ENCODE data around the gene CCDC197. TPM values are rescaled to one million over a fixed set of nuclear protein-coding genes. Genes with fewer than 3 reads are reported as not detected.

The CCDC197 gene
- total RNA-seq, 4 donors from 2014 or later = not detected

DNA sequence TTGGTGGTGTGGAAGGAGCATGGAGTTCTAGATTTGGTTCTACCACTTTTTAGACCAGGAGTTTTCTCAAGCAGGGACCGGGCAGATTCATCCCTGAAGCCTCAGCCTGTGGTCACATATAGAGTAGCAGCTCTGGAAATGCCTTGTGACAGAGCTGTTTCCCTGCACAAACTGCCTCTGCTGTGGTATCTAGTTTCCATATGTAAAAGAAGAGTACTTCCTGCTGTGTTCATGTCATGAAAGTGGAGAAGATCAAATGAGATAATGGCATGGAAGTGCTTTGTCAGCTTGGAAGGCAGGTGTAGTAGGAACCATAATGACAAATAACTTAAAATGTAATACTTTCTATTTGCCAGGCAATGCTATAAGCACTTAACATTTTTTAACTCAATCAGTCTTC is 55.1 kb downstream of the CCDC197 start:
- no peak for DNase-seq (ENCODE audit: extremely low spot score)
- intact Hi-C loops (cut with DNase I) = loop anchor here (2.0 to 5.0 kb wide), 2 partner anchors 23 to 85 kb away; no protein-coding TSS in a partner anchor
- no peak overlapping the region for H3K4me3 ChIP-seq
- H3K36me3 ChIP-seq = peaks cover 75 to 100% (median 97%) of the 10 kb centered on the region in 4 donors
- H3K9me3 ChIP-seq = no peaks in the 10 kb centered on the region
- no peak overlapping the region for H3K27ac ChIP-seq (replicated peaks in 1 of 4)
- peaks cover 28 to 36% (median 31%) of the 10 kb centered on the region in 4 donors for H3K4me1 ChIP-seq
- H3K27me3 ChIP-seq = no peaks in the 10 kb centered on the region
- TF ChIP-seq, protein P1, sequence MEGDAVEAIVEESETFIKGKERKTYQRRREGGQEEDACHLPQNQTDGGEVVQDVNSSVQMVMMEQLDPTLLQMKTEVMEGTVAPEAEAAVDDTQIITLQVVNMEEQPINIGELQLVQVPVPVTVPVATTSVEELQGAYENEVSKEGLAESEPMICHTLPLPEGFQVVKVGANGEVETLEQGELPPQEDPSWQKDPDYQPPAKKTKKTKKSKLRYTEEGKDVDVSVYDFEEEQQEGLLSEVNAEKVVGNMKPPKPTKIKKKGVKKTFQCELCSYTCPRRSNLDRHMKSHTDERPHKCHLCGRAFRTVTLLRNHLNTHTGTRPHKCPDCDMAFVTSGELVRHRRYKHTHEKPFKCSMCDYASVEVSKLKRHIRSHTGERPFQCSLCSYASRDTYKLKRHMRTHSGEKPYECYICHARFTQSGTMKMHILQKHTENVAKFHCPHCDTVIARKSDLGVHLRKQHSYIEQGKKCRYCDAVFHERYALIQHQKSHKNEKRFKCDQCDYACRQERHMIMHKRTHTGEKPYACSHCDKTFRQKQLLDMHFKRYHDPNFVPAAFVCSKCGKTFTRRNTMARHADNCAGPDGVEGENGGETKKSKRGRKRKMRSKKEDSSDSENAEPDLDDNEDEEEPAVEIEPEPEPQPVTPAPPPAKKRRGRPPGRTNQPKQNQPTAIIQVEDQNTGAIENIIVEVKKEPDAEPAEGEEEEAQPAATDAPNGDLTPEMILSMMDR (IDR thresholded peaks at IDR 0.05) = no peak
- TF ChIP-seq POLR2AphosphoS5 (IDR thresholded peaks at IDR 0.05) = no peak
- TF ChIP-seq EP300 (IDR thresholded peaks at IDR 0.05) = no peak
- TF ChIP-seq POLR2A (IDR thresholded peaks at IDR 0.05; ENCODE audit: low read depth) = no peak
- no CpG with 5 or more reads among the region's 1 CpG for WGBS

DNA sequence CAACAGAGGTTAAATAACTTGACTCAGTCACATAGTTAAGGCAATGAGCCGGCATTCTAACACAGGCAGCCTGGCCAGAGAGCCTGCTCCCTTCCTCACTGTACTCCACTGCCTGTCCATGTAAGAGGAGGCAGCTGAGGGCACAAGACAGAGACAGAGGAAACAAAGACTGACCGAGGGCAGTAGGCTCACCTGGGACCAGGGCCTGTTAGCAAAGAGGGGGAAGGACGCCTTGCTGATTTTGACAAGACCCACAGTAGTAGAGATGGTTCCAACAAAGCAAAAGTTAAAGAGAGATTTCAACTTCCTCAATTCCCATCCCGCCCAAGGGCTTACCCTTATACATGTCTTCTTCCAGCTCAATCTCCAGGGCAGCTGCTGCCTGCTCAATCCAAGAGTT is 55.6 kb downstream of the CCDC197 start:
- H3K36me3 ChIP-seq = peaks cover 76 to 100% (median 97%) of the 10 kb centered on the region in 4 donors
- H3K27me3 ChIP-seq = no peaks in the 10 kb centered on the region
- intact Hi-C loops (cut with DNase I) = loop anchor here (2.0 to 5.0 kb wide), 2 partner anchors 22 to 85 kb away; no protein-coding TSS in a partner anchor
- 85% methylated on average over 4 of the region's 4 CpGs for WGBS
- peaks cover 30 to 38% (median 32%) of the 10 kb centered on the region in 4 donors for H3K4me1 ChIP-seq
- TF ChIP-seq EP300 (IDR thresholded peaks at IDR 0.05) (no peak), POLR2AphosphoS5 (IDR thresholded peaks at IDR 0.05) (no peak), POLR2A (IDR thresholded peaks at IDR 0.05; ENCODE audit: low read depth) (no peak)
- TF ChIP-seq, protein P1 (IDR thresholded peaks at IDR 0.05) = no peak
- H3K27ac ChIP-seq (replicated peaks in 1 of 4) = no peak overlapping the region
- H3K9me3 ChIP-seq = no peaks in the 10 kb centered on the region
- no peak overlapping the region for H3K4me3 ChIP-seq
- peak; percentile 57 for DNase-seq (ENCODE audit: extremely low spot score)

- Histone ChIP-seq H3K4me3 (no peak overlapping the region), H3K27ac (replicated peaks in 1 of 4) (no peak overlapping the region), H3K27me3 (no peaks in the 10 kb centered on the region), H3K36me3 (peaks cover 76 to 100% (median 97%) of the 10 kb centered on the region in 4 donors), H3K9me3 (no peaks in the 10 kb centered on the region), H3K4me1 (peaks cover 23 to 44% (median 30%) of the 10 kb centered on the region in 4 donors)
- no peak for TF ChIP-seq POLR2AphosphoS5 (IDR thresholded peaks at IDR 0.05)
- 100% methylated on average over 1 of the region's 1 CpG for WGBS
- intact Hi-C loops (cut with DNase I) = loop anchor here (5.0 kb wide), 1 partner anchor 83 kb away; no protein-coding TSS in a partner anchor
- peak; percentile 66 for DNase-seq (ENCODE audit: extremely low spot score)
These were observed 57.3 kb downstream of the CCDC197 start for GRCh38 chr14:94054401-94054800.

- intact Hi-C loops (cut with DNase I) = loop anchor here (5.0 kb wide), 1 partner anchor 82 kb away; no protein-coding TSS in a partner anchor
- no peak overlapping the region for H3K27ac ChIP-seq (replicated peaks in 1 of 4)
- TF ChIP-seq, protein P1 (IDR thresholded peaks at IDR 0.05) = no peak
- TF ChIP-seq POLR2AphosphoS5 (IDR thresholded peaks at IDR 0.05) = no peak
- TF ChIP-seq POLR2A (IDR thresholded peaks at IDR 0.05; ENCODE audit: low read depth) = no peak
- no peak for TF ChIP-seq EP300 (IDR thresholded peaks at IDR 0.05)
- WGBS = 97% methylated on average over 7 of the region's 7 CpGs
- no peaks in the 10 kb centered on the region for H3K27me3 ChIP-seq
- H3K9me3 ChIP-seq = no peaks in the 10 kb centered on the region
- H3K4me1 ChIP-seq = peaks cover 21 to 44% (median 34%) of the 10 kb centered on the region in 4 donors
- peaks cover 76 to 100% (median 97%) of the 10 kb centered on the region in 4 donors for H3K36me3 ChIP-seq
- peak; percentile 39 for DNase-seq (ENCODE audit: extremely low spot score)
- H3K4me3 ChIP-seq = no peak overlapping the region
These were observed 57.8 kb downstream of the CCDC197 start for GRCh38 chr14:94054936-94055335.

DNA sequence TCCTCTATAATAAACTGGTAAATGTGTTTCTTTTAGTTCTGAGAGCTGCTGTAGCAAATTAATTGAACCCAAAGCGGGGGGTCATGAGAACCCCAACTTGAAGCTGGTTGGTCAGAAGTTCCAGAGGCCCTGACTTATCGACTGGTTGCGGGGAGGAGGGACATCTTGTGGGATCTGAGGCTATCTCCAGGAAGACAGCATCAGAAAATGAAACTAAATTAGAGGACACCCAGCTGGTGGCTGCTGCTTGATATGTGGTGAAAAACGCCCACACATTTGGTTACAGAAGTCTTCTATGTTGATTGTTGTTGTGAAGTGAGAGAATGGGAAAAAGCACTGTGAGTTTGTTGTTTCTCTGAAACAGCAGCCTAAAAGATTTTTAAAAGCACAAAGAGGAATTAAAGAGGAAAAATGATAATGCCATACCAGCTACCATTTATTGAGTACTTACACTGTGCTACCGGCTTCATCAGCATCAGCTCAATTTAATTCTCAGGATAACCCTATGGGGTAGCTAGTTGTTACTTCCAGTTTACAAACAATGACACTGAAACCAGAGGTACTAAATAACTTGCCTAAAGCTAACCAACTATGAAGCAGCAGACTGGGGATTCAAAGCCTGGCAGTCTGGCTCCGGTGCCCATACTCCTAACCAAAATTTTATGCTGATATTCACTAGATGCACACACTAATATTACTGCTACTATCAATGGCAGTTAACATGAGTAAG is 59.6 kb downstream of the CCDC197 start:
- H3K4me3 ChIP-seq = no peak overlapping the region
- no peaks in the 10 kb centered on the region for H3K9me3 ChIP-seq
- H3K36me3 ChIP-seq = peaks cover 90 to 100% (median 99%) of the 10 kb centered on the region in 4 donors
- peaks cover 4 to 35% (median 25%) of the 10 kb centered on the region in 4 donors for H3K4me1 ChIP-seq
- H3K27me3 ChIP-seq = no peaks in the 10 kb centered on the region
- peak; percentile 19 for DNase-seq (ENCODE audit: extremely low spot score)
- 80% methylated on average over 6 of the region's 6 CpGs for WGBS
- no peak for TF ChIP-seq EP300 (IDR thresholded peaks at IDR 0.05)
- TF ChIP-seq, protein P1 (IDR thresholded peaks at IDR 0.05) = no peak
- TF ChIP-seq POLR2AphosphoS5 (IDR thresholded peaks at IDR 0.05) = no peak
- no peak for TF ChIP-seq POLR2A (IDR thresholded peaks at IDR 0.05; ENCODE audit: low read depth)
- no peak overlapping the region for H3K27ac ChIP-seq (replicated peaks in 1 of 4)
- intact Hi-C loops (cut with DNase I) = no loop called here

All from esophagus muscularis mucosa (tissue), 4 donors.